ENCODE data around the gene SASS6. TPM values are rescaled to one million over a fixed set of nuclear protein-coding genes. Genes with fewer than 3 reads are reported as not detected.

Gene SASS6
- total RNA-seq, 1 donor from 2014 or later: 2.4 TPM

- Histone ChIP-seq H3K4me3 (no peak overlapping the region), H3K4me1 (peaks cover 13% of the 10 kb centered on the region), H3K27ac (no peak overlapping the region), H3K27me3 (no peaks in the 10 kb centered on the region), H3K36me3 (no peaks in the 10 kb centered on the region), H3K9me3 (no peaks in the 10 kb centered on the region)
- intact Hi-C loops (cut with DNase I): no loop called here
- ATAC-seq: no peak
- DNase-seq: no peak
- TF ChIP-seq CTCF (IDR thresholded peaks at IDR 0.05): no peak
Observed at GRCh38 chr1:100130552-100131077, 2.1 kb downstream of the SASS6 start.

- intact Hi-C loops (cut with DNase I): no loop called here
- H3K4me1 ChIP-seq: peaks cover 6% of the 10 kb centered on the region
- no peaks in the 10 kb centered on the region for H3K27me3 ChIP-seq
- no peak overlapping the region for H3K27ac ChIP-seq
- no peak for DNase-seq
- no peak overlapping the region for H3K4me3 ChIP-seq
- no peaks in the 10 kb centered on the region for H3K9me3 ChIP-seq
- ATAC-seq: no peak
- no peak for TF ChIP-seq CTCF (IDR thresholded peaks at IDR 0.05)
- no peaks in the 10 kb centered on the region for H3K36me3 ChIP-seq
Observed at GRCh38 chr1:100127226-100127625, 5.5 kb downstream of the SASS6 start.

- Histone ChIP-seq H3K4me3 (no peak overlapping the region), H3K4me1 (no peaks in the 10 kb centered on the region), H3K9me3 (no peaks in the 10 kb centered on the region), H3K27ac (no peak overlapping the region), H3K27me3 (no peaks in the 10 kb centered on the region), H3K36me3 (peaks cover 14% of the 10 kb centered on the region)
- DNase-seq (no peak), ATAC-seq (no peak)
- no peak for TF ChIP-seq CTCF (IDR thresholded peaks at IDR 0.05)
- intact Hi-C loops (cut with DNase I): no loop called here
Observed at GRCh38 chr1:100122177-100122576, 10.6 kb downstream of the SASS6 start.

GRCh38 chr1:100115524-100115923 is 17.2 kb downstream of the SASS6 start:
- H3K9me3 ChIP-seq: no peaks in the 10 kb centered on the region
- TF ChIP-seq CTCF (IDR thresholded peaks at IDR 0.05): no peak
- ATAC-seq (no peak), DNase-seq (no peak)
- H3K36me3 ChIP-seq: peaks cover 14% of the 10 kb centered on the region
- H3K4me1 ChIP-seq: no peaks in the 10 kb centered on the region
- intact Hi-C loops (cut with DNase I): no loop called here
- no peak overlapping the region for H3K27ac ChIP-seq
- H3K27me3 ChIP-seq: no peaks in the 10 kb centered on the region
- H3K4me3 ChIP-seq: no peak overlapping the region

GRCh38 chr1:100109554-100110066 is 23.1 kb downstream of the SASS6 start:
- no peak for DNase-seq
- no peak for TF ChIP-seq CTCF (IDR thresholded peaks at IDR 0.05)

GRCh38 chr1:100107696-100108095 is 25.0 kb downstream of the SASS6 start:
- DNase-seq: no peak
- no peak for TF ChIP-seq CTCF (IDR thresholded peaks at IDR 0.05)
- ATAC-seq: no peak
- Histone ChIP-seq H3K4me3 (no peak overlapping the region), H3K27me3 (no peaks in the 10 kb centered on the region), H3K27ac (no peak overlapping the region), H3K9me3 (no peaks in the 10 kb centered on the region), H3K4me1 (no peaks in the 10 kb centered on the region), H3K36me3 (peaks cover 20% of the 10 kb centered on the region)
- intact Hi-C loops (cut with DNase I): no loop called here

More at GRCh38 chr1:100109554-100110066, 23.1 kb downstream of the SASS6 start:
- Histone ChIP-seq H3K9me3 (no peaks in the 10 kb centered on the region), H3K4me1 (no peaks in the 10 kb centered on the region), H3K4me3 (no peak overlapping the region), H3K27me3 (no peaks in the 10 kb centered on the region), H3K36me3 (peaks cover 16% of the 10 kb centered on the region), H3K27ac (no peak overlapping the region)
- ATAC-seq: no peak
- intact Hi-C loops (cut with DNase I): no loop called here
